Liver (tissue), 3 donors: ENCODE measurements around the gene ERVMER34-1.

Experiments
- RAD21 ChIP-seq, 2 donors: IDR thresholded peaks; 2 replicates each; pipeline ENCODE4 v1.6.1; 2016; ENCODE audit warnings: antibody characterized with exemption in 2 of 2, mild to moderate bottlenecking in 2 of 2
- TF ChIP-seq, protein P1 (sequence below): fragments of 150-350 bp; IDR thresholded peaks from 2 replicates; pipeline ENCODE4 v1.5.1; 2017; ENCODE audit warnings: improper control_type of control experiment, low read depth, low read length; ENCODE audit not compliant: missing input control
- TF ChIP-seq, protein P2 (sequence below): IDR thresholded peaks from 2 replicates; pipeline ENCODE4 v1.6.1; 2016; ENCODE audit warnings: antibody characterized with exemption, mild to moderate bottlenecking
- TF ChIP-seq, protein P3 (sequence below): IDR thresholded peaks from 2 replicates; pipeline ENCODE4 v1.6.1; 2016; ENCODE audit warnings: antibody characterized with exemption
- donor health status: healthy.
- donor health status: healthy.

DNA sequence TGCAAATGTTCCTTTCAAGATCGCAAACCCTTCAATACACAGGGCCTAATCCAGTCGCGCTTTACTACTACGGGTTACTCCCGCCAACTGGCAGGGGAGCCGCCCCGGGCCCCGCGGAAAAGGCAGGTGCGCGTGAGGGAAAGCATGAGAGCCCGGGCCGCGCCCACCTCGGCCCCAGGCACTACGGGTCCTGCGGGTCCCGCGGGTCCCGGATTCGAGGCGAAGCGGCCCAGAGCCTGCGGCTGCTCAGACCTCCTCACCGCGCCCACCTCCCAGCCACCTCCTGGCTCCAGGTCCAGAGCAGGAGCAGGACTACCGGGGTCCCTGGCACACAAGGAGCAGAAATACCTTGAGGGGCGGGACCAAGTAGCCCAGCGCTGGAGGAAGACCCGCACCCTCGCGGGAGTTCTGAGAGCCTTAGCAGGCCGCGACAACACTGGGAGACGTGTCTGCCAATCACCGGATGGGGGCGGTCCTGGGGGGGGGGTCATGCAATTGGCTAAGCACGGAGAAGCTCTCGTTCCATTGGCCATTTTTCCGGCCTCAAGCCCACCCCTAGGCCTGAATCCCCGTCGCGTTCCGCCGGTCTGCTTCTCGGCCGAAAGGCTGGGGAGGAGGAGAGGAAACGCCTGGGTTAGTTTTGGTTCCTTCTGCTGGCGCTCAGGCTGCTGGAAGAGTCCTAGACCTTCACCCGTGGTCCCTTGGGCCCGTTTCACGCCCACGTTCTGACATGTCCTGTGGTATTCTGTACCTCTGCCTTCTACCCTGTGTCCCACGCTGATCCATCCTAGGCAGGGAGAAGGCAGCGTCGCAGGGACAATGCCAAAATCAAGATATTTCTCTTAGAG, 29.0 kb downstream of the ERVMER34-1 start:
- TF ChIP-seq RAD21 (IDR thresholded peaks at IDR 0.05): peak in 1 of 2 donors; percentile 58
- TF ChIP-seq, protein P1, sequence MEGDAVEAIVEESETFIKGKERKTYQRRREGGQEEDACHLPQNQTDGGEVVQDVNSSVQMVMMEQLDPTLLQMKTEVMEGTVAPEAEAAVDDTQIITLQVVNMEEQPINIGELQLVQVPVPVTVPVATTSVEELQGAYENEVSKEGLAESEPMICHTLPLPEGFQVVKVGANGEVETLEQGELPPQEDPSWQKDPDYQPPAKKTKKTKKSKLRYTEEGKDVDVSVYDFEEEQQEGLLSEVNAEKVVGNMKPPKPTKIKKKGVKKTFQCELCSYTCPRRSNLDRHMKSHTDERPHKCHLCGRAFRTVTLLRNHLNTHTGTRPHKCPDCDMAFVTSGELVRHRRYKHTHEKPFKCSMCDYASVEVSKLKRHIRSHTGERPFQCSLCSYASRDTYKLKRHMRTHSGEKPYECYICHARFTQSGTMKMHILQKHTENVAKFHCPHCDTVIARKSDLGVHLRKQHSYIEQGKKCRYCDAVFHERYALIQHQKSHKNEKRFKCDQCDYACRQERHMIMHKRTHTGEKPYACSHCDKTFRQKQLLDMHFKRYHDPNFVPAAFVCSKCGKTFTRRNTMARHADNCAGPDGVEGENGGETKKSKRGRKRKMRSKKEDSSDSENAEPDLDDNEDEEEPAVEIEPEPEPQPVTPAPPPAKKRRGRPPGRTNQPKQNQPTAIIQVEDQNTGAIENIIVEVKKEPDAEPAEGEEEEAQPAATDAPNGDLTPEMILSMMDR: no peak
- TF ChIP-seq, protein P2, sequence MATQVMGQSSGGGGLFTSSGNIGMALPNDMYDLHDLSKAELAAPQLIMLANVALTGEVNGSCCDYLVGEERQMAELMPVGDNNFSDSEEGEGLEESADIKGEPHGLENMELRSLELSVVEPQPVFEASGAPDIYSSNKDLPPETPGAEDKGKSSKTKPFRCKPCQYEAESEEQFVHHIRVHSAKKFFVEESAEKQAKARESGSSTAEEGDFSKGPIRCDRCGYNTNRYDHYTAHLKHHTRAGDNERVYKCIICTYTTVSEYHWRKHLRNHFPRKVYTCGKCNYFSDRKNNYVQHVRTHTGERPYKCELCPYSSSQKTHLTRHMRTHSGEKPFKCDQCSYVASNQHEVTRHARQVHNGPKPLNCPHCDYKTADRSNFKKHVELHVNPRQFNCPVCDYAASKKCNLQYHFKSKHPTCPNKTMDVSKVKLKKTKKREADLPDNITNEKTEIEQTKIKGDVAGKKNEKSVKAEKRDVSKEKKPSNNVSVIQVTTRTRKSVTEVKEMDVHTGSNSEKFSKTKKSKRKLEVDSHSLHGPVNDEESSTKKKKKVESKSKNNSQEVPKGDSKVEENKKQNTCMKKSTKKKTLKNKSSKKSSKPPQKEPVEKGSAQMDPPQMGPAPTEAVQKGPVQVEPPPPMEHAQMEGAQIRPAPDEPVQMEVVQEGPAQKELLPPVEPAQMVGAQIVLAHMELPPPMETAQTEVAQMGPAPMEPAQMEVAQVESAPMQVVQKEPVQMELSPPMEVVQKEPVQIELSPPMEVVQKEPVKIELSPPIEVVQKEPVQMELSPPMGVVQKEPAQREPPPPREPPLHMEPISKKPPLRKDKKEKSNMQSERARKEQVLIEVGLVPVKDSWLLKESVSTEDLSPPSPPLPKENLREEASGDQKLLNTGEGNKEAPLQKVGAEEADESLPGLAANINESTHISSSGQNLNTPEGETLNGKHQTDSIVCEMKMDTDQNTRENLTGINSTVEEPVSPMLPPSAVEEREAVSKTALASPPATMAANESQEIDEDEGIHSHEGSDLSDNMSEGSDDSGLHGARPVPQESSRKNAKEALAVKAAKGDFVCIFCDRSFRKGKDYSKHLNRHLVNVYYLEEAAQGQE: peak; percentile 67
- TF ChIP-seq, protein P3, sequence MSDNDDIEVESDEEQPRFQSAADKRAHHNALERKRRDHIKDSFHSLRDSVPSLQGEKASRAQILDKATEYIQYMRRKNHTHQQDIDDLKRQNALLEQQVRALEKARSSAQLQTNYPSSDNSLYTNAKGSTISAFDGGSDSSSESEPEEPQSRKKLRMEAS: peak; percentile 49
